Neural cell (in vitro differentiated cells): Measurements from ENCODE around the gene ZNF432.

ENCODE experiments used
- EP300 ChIP-seq: fragments of 450-650 bp; conservative IDR thresholded peaks from 2 replicates; pipeline ENCODE4 v1.6.1; 2014; ENCODE audit warnings: antibody characterized with exemption, mild to moderate bottlenecking, moderate library complexity; ENCODE audit not compliant: poor library complexity, severe bottlenecking
- EZH2 ChIP-seq: fragments of 200-600, 300-800 bp; shearing (Covaris generic), sonication (generic); IDR thresholded peaks from 2 replicates; pipeline ENCODE4 v1.6.1; 2014; ENCODE audit warnings: antibody characterized with exemption, low read length, borderline replicate concordance, mild to moderate bottlenecking; ENCODE audit not compliant: insufficient read depth, poor library complexity, severe bottlenecking
- MXI1 ChIP-seq: fragments of 450-650 bp; conservative IDR thresholded peaks from 2 replicates; pipeline ENCODE4 v1.6.1; 2014; ENCODE audit warnings: antibody characterized with exemption, mild to moderate bottlenecking; ENCODE audit not compliant: poor library complexity, severe bottlenecking
- POLR2AphosphoS5 ChIP-seq: IDR thresholded peaks from 2 replicates; pipeline ENCODE4 v1.6.1; 2012
- RAD21 ChIP-seq: fragments of 450-650 bp; conservative IDR thresholded peaks from 2 replicates; pipeline ENCODE4 v1.6.1; 2014; ENCODE audit warnings: antibody characterized with exemption, mild to moderate bottlenecking, moderate library complexity
- SMC3 ChIP-seq: fragments of 450-650 bp; conservative IDR thresholded peaks from 2 replicates; pipeline ENCODE4 v1.6.1; 2014; ENCODE audit warnings: antibody characterized with exemption, mild to moderate bottlenecking, moderate library complexity; ENCODE audit not compliant: poor library complexity
- TAF1 ChIP-seq: IDR thresholded peaks from 2 replicates; pipeline ENCODE4 v1.6.1; 2012; ENCODE audit warnings: low read depth
- TF ChIP-seq, protein P1 (sequence below): fragments of 450-650 bp; IDR thresholded peaks from 2 replicates; pipeline ENCODE4 v1.5.1; 2014; ENCODE audit warnings: antibody characterized with exemption, mild to moderate bottlenecking, moderate library complexity; ENCODE audit not compliant: poor library complexity, severe bottlenecking
- TF ChIP-seq, protein P2 (sequence below): IDR thresholded peaks from 2 replicates; pipeline ENCODE4 v1.6.1; 2012; ENCODE audit warnings: borderline replicate concordance

DNA sequence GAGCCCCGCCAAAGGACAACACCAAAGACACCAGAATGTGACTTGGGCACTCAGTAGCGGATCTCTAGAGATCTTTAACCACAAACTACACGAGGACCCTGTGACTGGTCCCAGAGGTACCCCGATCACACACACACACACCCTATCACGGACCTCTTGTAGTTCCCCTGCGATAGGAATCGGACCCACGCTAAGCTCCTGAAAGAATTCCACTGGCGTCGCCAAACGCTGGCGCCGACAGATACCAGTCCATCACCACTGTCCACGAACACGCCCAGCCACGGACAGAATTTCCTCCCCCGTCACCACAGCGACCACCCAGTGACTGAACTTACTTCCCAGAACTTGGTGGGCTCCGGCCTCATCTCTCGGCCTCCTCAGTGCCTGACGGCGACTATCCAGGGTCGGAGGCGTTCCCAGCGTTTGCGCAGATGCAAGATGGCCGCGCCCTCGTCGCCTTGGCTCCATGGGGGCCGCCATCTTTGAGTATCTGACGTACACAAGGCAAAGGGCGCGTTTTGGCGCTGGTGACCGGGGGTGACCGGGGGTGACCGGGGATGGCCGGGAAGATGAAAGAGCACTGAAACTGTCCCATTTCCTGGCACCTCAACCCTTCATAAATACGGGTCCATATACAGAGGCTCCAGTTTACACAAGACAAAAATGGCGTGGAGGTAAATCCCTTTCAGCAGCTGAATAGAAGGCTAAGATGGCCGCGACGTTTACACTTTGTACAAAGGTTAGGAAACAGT, 40.7 kb downstream of the ZNF432 start, which contains the start of gene ZNF615:
- TF ChIP-seq SMC3 (peak; percentile 43), POLR2AphosphoS5 (peak; percentile 75), EZH2 (no peak), TAF1 (peak; percentile 77), RAD21 (peak; percentile 35), EP300 (peak; percentile 9), MXI1 (peak; percentile 78)
- TF ChIP-seq, protein P1, sequence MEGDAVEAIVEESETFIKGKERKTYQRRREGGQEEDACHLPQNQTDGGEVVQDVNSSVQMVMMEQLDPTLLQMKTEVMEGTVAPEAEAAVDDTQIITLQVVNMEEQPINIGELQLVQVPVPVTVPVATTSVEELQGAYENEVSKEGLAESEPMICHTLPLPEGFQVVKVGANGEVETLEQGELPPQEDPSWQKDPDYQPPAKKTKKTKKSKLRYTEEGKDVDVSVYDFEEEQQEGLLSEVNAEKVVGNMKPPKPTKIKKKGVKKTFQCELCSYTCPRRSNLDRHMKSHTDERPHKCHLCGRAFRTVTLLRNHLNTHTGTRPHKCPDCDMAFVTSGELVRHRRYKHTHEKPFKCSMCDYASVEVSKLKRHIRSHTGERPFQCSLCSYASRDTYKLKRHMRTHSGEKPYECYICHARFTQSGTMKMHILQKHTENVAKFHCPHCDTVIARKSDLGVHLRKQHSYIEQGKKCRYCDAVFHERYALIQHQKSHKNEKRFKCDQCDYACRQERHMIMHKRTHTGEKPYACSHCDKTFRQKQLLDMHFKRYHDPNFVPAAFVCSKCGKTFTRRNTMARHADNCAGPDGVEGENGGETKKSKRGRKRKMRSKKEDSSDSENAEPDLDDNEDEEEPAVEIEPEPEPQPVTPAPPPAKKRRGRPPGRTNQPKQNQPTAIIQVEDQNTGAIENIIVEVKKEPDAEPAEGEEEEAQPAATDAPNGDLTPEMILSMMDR = no peak
- TF ChIP-seq, protein P2, sequence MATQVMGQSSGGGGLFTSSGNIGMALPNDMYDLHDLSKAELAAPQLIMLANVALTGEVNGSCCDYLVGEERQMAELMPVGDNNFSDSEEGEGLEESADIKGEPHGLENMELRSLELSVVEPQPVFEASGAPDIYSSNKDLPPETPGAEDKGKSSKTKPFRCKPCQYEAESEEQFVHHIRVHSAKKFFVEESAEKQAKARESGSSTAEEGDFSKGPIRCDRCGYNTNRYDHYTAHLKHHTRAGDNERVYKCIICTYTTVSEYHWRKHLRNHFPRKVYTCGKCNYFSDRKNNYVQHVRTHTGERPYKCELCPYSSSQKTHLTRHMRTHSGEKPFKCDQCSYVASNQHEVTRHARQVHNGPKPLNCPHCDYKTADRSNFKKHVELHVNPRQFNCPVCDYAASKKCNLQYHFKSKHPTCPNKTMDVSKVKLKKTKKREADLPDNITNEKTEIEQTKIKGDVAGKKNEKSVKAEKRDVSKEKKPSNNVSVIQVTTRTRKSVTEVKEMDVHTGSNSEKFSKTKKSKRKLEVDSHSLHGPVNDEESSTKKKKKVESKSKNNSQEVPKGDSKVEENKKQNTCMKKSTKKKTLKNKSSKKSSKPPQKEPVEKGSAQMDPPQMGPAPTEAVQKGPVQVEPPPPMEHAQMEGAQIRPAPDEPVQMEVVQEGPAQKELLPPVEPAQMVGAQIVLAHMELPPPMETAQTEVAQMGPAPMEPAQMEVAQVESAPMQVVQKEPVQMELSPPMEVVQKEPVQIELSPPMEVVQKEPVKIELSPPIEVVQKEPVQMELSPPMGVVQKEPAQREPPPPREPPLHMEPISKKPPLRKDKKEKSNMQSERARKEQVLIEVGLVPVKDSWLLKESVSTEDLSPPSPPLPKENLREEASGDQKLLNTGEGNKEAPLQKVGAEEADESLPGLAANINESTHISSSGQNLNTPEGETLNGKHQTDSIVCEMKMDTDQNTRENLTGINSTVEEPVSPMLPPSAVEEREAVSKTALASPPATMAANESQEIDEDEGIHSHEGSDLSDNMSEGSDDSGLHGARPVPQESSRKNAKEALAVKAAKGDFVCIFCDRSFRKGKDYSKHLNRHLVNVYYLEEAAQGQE = no peak
